H9 (cell line): Measurements from ENCODE around the gene BARHL2. TPM values are rescaled to one million over a fixed set of nuclear protein-coding genes. Genes with fewer than 3 reads are reported as not detected.

ENCODE experiments used
- DNase-seq: peaks from one replicate; pipeline ENCODE4 v3.0.0-alpha.2; 2017
- H2AFZ ChIP-seq: one replicate; pipeline ENCODE4 v1.6.1; 2013; ENCODE audit warnings: mild to moderate bottlenecking, low read length, control low read depth, moderate library complexity
- H2AK5ac ChIP-seq: 2 replicates; pipeline ENCODE4 v1.6.1; 2013; ENCODE audit warnings: low read length, control low read depth, mixed read lengths; ENCODE audit not compliant: insufficient read length
- H2BK120ac ChIP-seq: one replicate; pipeline ENCODE4 v1.6.1; 2013; ENCODE audit warnings: low read depth, mild to moderate bottlenecking, low read length, control low read depth, inconsistent platforms; ENCODE audit not compliant: poor library complexity, severe bottlenecking
- H2BK12ac ChIP-seq: 2 replicates; pipeline ENCODE4 v1.6.1; 2013; ENCODE audit warnings: low read length, control low read depth, mixed read lengths, low read depth; ENCODE audit not compliant: insufficient read length
- H2BK15ac ChIP-seq: 2 replicates; pipeline ENCODE4 v1.6.1; 2013; ENCODE audit warnings: low read depth, low read length, control low read depth
- H2BK20ac ChIP-seq: one replicate; pipeline ENCODE4 v1.6.1; 2013; ENCODE audit warnings: low read depth, mild to moderate bottlenecking, low read length, control low read depth, inconsistent platforms; ENCODE audit not compliant: poor library complexity, severe bottlenecking
- H2BK5ac ChIP-seq: 2 replicates; pipeline ENCODE4 v1.6.1; 2013; ENCODE audit warnings: low read length, control low read depth, mixed read lengths; ENCODE audit not compliant: insufficient read length
- H3K14ac ChIP-seq: 2 replicates; pipeline ENCODE4 v1.6.1; 2013; ENCODE audit warnings: low read length, control low read depth; ENCODE audit not compliant: insufficient read depth
- H3K18ac ChIP-seq: 2 replicates; pipeline ENCODE4 v1.6.1; 2013; ENCODE audit warnings: low read depth, mild to moderate bottlenecking, mixed read lengths, low read length, control low read depth; ENCODE audit not compliant: insufficient read length
- H3K23ac ChIP-seq: 2 replicates; pipeline ENCODE4 v1.6.1; 2013; ENCODE audit warnings: low read length, control low read depth, mixed read lengths, low read depth; ENCODE audit not compliant: insufficient read length
- H3K23me2 ChIP-seq: 2 replicates; pipeline ENCODE4 v1.6.1; 2013; ENCODE audit warnings: low read depth, mild to moderate bottlenecking, mixed read lengths, low read length, control low read depth; ENCODE audit not compliant: insufficient read length, poor library complexity, severe bottlenecking
- H3K27ac ChIP-seq: 2 replicates; pipeline ENCODE4 v1.5.1; 2013; ENCODE audit warnings: low read length, control low read depth, mixed read lengths, low read depth; ENCODE audit not compliant: insufficient read length
- H3K27me3 ChIP-seq: 2 replicates; pipeline ENCODE4 v1.6.1; 2013; ENCODE audit warnings: low read length, control low read depth, inconsistent platforms; ENCODE audit not compliant: insufficient read depth
- H3K4ac ChIP-seq: 2 replicates; pipeline ENCODE4 v1.6.1; 2013; ENCODE audit warnings: low read depth, mild to moderate bottlenecking, control low read depth, inconsistent platforms, low read length, moderate library complexity
- H3K4me1 ChIP-seq: 2 replicates; pipeline ENCODE4 v1.6.1; 2013; ENCODE audit warnings: low read length, control low read depth, inconsistent platforms; ENCODE audit not compliant: insufficient read depth
- H3K4me2 ChIP-seq: 2 replicates; pipeline ENCODE4 v1.6.1; 2013; ENCODE audit warnings: low read length, control low read depth, mixed read lengths; ENCODE audit not compliant: insufficient read length, insufficient read depth
- H3K56ac ChIP-seq: 2 replicates; pipeline ENCODE4 v1.6.1; 2013; ENCODE audit warnings: low read depth, mild to moderate bottlenecking, mixed read lengths, low read length, control low read depth; ENCODE audit not compliant: insufficient read length
- H3K79me1 ChIP-seq: 2 replicates; pipeline ENCODE4 v1.6.1; 2013; ENCODE audit warnings: low read depth, mild to moderate bottlenecking, moderate library complexity, low read length, control low read depth, inconsistent platforms; ENCODE audit not compliant: insufficient read depth, poor library complexity, severe bottlenecking
- H3K79me2 ChIP-seq: 2 replicates; pipeline ENCODE4 v1.6.1; 2013; ENCODE audit warnings: low read length, control low read depth, inconsistent platforms; ENCODE audit not compliant: insufficient read depth
- H3K9ac ChIP-seq: 2 replicates; pipeline ENCODE4 v1.6.1; 2013; ENCODE audit warnings: low read length, control low read depth, mixed read lengths; ENCODE audit not compliant: insufficient read length; ENCODE audit errors: extremely low read depth
- H3K9me3 ChIP-seq: one replicate; pipeline ENCODE4 v1.6.1; 2013; ENCODE audit warnings: low read depth, low read length, inconsistent platforms; ENCODE audit not compliant: control insufficient read depth
- H3T11ph ChIP-seq: one replicate; pipeline ENCODE4 v1.6.1; 2013; ENCODE audit warnings: mild to moderate bottlenecking, low read length, control low read depth, inconsistent platforms
- H4K20me1 ChIP-seq: one replicate; pipeline ENCODE4 v1.6.1; 2013; ENCODE audit not compliant: control insufficient read depth, insufficient read length, insufficient read depth
- H4K5ac ChIP-seq: 2 replicates; pipeline ENCODE4 v1.6.1; 2013; ENCODE audit warnings: low read depth, mild to moderate bottlenecking, mixed read lengths, low read length, control low read depth; ENCODE audit not compliant: insufficient read length
- H4K8ac ChIP-seq: replicated peaks from 2 replicates; pipeline ENCODE4 v1.6.1; 2013; ENCODE audit warnings: low read length, control low read depth, mixed read lengths, low read depth; ENCODE audit not compliant: insufficient read length
- H4K91ac ChIP-seq: 2 replicates; pipeline ENCODE4 v1.6.1; 2013; ENCODE audit warnings: low read depth, mild to moderate bottlenecking, moderate library complexity, mixed read lengths, low read length, control low read depth; ENCODE audit not compliant: insufficient read length
- H3K27ac Mint-ChIP-seq, 3 experiments: 2 replicates in 2 of 3; 3 replicates in 1 of 3; pipeline ENCODE4 v1.8.0; 2020 to 2021; ENCODE audit warnings: mixed read lengths in 3 of 3, mild to moderate bottlenecking in 1 of 3, moderate library complexity in 1 of 3
- H3K27me3 Mint-ChIP-seq: 2 replicates; pipeline ENCODE4 v1.8.0; 2021; ENCODE audit warnings: low read depth, mild to moderate bottlenecking, moderate library complexity, mixed read lengths
- H3K36me3 Mint-ChIP-seq, 3 experiments: 2 replicates in 2 of 3; 3 replicates in 1 of 3; pipeline ENCODE4 v1.8.0; 2020 to 2021; ENCODE audit warnings: low read depth in 3 of 3, mixed read lengths in 3 of 3; ENCODE audit not compliant: insufficient read depth in 1 of 3
- H3K4me1 Mint-ChIP-seq, 2 experiments: 2 replicates each; pipeline ENCODE4 v1.8.0; 2020; ENCODE audit warnings: mixed read lengths in 2 of 2
- H3K4me3 Mint-ChIP-seq, 2 experiments: 2 replicates in 1 of 2; 3 replicates in 1 of 2; pipeline ENCODE4 v1.8.0; 2020 to 2021; ENCODE audit warnings: mild to moderate bottlenecking in 2 of 2, mixed read lengths in 2 of 2, moderate library complexity in 1 of 2
- H3K9me3 Mint-ChIP-seq, 2 experiments: 2 replicates in 1 of 2; 3 replicates in 1 of 2; pipeline ENCODE4 v1.8.0; 2020; ENCODE audit warnings: mild to moderate bottlenecking in 2 of 2, mixed read lengths in 2 of 2, moderate library complexity in 1 of 2
- WGBS: extraction: QIAGEN DNeasy Blood & Tissue Kit; methylation state at CpG from one replicate; pipeline ENCODE4 v1.1.7; 2013; ENCODE audit warnings: missing lambda C conversion rate, low lambda C conversion rate, mixed read lengths; ENCODE audit not compliant: insufficient read length; ENCODE audit errors: extremely low coverage; 5-methylcytosine and 5-hydroxymethylcytosine counted together
- total RNA-seq: library from RNA; stranded (reverse); gene quantifications from 2 replicates; pipeline ENCODE4 v1.2.1, GENCODE V29; 2021
- TF ChIP-seq, protein P1 (sequence below): fragments of 200-600 bp; sonication (generic); conservative IDR thresholded peaks from 3 replicates; pipeline ENCODE4 v1.8.0; 2021; ENCODE audit warnings: antibody characterized with exemption, mild to moderate bottlenecking

BARHL2 gene
- total RNA-seq, 1 experiment from 2014 or later = not detected

DNA sequence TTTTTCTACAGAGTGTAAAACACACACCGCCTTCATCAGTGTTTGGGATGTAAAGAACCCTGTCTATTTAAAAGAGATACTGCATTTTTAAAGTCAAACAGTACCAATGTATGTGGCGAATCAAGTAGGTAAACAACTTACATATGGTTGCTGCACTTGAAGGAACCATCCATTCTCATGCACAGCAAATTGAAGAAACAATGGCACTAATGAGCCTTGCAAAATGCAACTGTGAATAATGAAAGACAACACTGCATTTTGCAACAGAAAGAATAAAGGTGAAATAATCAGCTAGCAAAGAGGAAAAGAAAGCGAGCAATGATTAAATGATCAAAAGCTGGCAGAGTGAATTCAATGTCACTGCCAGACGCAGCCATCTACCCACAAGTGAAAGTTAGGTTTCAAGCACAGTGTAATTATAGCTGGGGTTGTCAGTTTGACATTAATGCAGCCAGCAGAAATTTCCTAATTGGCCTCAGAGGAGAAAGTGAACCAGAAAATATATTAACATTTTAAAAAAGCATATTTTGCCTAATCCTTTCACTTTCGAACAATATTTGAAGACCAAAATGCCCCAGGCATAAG lies 10.9 kb upstream of the BARHL2 start:
- Histone ChIP-seq H3K79me2 (no peaks in the 10 kb centered on the region), H4K5ac (no peak overlapping the region), H3K4me2 (no peak overlapping the region), H2BK120ac (no peak overlapping the region), H4K91ac (no peak overlapping the region), H2AFZ (no peak overlapping the region), H3K27me3 (peaks cover 94% of the 10 kb centered on the region), H3K4me1 (peaks cover 2% of the 10 kb centered on the region; the same call in 1 of the 2 replicates), H2BK15ac (no peak overlapping the region), H2BK5ac (no peak overlapping the region), H2BK20ac (no peak overlapping the region), H2AK5ac (no peak overlapping the region), H3K23ac (no peak overlapping the region), H4K8ac (no peak overlapping the region), H3K18ac (no peak overlapping the region), H3K4ac (no peak overlapping the region), H3K14ac (no peak overlapping the region), H3T11ph (no peak overlapping the region), H3K9ac (no peak overlapping the region), H4K20me1 (no peaks in the 10 kb centered on the region), H3K27ac (no peak overlapping the region), H3K23me2 (peaks cover 29% of the 10 kb centered on the region), H3K79me1 (no peaks in the 10 kb centered on the region), H2BK12ac (no peak overlapping the region), H3K56ac (no peak overlapping the region), H3K9me3 (no peaks in the 10 kb centered on the region)
- peaks cover 100% of the 10 kb centered on the region for H3K27me3 Mint-ChIP-seq
- peak overlapping the region in 1 of 2 experiments; percentile 67; a peak in 3 of 5 replicates for H3K4me3 Mint-ChIP-seq
- H3K27ac Mint-ChIP-seq = no peak overlapping the region
- H3K9me3 Mint-ChIP-seq = peaks cover 2 to 4% of the 10 kb centered on the region in 2 experiments; a peak in 2 of 5 replicates
- TF ChIP-seq, protein P1, sequence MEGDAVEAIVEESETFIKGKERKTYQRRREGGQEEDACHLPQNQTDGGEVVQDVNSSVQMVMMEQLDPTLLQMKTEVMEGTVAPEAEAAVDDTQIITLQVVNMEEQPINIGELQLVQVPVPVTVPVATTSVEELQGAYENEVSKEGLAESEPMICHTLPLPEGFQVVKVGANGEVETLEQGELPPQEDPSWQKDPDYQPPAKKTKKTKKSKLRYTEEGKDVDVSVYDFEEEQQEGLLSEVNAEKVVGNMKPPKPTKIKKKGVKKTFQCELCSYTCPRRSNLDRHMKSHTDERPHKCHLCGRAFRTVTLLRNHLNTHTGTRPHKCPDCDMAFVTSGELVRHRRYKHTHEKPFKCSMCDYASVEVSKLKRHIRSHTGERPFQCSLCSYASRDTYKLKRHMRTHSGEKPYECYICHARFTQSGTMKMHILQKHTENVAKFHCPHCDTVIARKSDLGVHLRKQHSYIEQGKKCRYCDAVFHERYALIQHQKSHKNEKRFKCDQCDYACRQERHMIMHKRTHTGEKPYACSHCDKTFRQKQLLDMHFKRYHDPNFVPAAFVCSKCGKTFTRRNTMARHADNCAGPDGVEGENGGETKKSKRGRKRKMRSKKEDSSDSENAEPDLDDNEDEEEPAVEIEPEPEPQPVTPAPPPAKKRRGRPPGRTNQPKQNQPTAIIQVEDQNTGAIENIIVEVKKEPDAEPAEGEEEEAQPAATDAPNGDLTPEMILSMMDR = no peak
- no peak for DNase-seq
- peaks cover 61 to 69% of the 10 kb centered on the region in 2 experiments for H3K4me1 Mint-ChIP-seq
- H3K36me3 Mint-ChIP-seq = no peaks in the 10 kb centered on the region
- no CpG with 5 or more reads among the region's 5 CpGs for WGBS
